Measurements from ENCODE around the gene OTOGL.

DNA sequence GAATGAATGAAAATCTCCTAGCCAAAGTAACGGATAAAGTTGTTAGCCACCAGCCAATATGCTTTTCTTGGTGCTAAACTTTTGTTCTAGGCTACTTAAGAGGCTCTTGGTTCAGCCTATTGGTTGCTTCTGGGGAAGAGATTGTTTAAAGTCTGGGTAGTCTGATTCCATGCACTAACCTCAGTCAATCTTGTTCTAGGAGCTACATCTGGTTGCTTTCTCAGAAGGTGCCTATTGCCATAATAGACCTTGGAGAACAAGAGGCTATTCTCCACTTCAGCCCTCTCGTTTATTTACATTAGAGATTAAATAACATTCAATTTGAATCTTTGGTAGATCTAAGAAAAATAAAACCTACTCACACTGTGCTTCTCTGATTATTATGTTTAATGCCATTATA, 40.8 kb upstream of the OTOGL start:
- TF ChIP-seq, protein P1, sequence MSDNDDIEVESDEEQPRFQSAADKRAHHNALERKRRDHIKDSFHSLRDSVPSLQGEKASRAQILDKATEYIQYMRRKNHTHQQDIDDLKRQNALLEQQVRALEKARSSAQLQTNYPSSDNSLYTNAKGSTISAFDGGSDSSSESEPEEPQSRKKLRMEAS (IDR thresholded peaks at IDR 0.05), result no peak
- TF ChIP-seq, protein P2, sequence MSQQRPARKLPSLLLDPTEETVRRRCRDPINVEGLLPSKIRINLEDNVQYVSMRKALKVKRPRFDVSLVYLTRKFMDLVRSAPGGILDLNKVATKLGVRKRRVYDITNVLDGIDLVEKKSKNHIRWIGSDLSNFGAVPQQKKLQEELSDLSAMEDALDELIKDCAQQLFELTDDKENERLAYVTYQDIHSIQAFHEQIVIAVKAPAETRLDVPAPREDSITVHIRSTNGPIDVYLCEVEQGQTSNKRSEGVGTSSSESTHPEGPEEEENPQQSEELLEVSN (IDR thresholded peaks at IDR 0.05; ENCODE audit: borderline replicate concordance, low read depth), result no peak
- TF ChIP-seq, protein P3, sequence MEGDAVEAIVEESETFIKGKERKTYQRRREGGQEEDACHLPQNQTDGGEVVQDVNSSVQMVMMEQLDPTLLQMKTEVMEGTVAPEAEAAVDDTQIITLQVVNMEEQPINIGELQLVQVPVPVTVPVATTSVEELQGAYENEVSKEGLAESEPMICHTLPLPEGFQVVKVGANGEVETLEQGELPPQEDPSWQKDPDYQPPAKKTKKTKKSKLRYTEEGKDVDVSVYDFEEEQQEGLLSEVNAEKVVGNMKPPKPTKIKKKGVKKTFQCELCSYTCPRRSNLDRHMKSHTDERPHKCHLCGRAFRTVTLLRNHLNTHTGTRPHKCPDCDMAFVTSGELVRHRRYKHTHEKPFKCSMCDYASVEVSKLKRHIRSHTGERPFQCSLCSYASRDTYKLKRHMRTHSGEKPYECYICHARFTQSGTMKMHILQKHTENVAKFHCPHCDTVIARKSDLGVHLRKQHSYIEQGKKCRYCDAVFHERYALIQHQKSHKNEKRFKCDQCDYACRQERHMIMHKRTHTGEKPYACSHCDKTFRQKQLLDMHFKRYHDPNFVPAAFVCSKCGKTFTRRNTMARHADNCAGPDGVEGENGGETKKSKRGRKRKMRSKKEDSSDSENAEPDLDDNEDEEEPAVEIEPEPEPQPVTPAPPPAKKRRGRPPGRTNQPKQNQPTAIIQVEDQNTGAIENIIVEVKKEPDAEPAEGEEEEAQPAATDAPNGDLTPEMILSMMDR (IDR thresholded peaks at IDR 0.05), result no peak
- TF ChIP-seq, protein P4, sequence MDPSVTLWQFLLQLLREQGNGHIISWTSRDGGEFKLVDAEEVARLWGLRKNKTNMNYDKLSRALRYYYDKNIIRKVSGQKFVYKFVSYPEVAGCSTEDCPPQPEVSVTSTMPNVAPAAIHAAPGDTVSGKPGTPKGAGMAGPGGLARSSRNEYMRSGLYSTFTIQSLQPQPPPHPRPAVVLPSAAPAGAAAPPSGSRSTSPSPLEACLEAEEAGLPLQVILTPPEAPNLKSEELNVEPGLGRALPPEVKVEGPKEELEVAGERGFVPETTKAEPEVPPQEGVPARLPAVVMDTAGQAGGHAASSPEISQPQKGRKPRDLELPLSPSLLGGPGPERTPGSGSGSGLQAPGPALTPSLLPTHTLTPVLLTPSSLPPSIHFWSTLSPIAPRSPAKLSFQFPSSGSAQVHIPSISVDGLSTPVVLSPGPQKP (IDR thresholded peaks at IDR 0.05; ENCODE audit: low read depth, low read length), result no peak
